Activated CD4-positive, alpha-beta T cell treated with anti-CD3 and anti-CD28 coated beads, Interleukin-2, amount 50 U/mL, for 1 hour (primary cell): ENCODE results near the gene CDH22.

ENCODE experiments used
- DNase-seq: peaks from one replicate; pipeline ENCODE4 v3.0.0-alpha.2; 2020

CDH22 gene

GRCh38 chr20:46308258-46309157 is at the start of gene CDH22:
CDH22 (minus strand) TSS chr20:46308498; CDS start chr20:46251294, 57,204 bp downstream.
- DNase-seq, result peak; percentile 26

GRCh38 chr20:46357030-46357514 is 48.8 kb upstream of the CDH22 start:
- DNase-seq, result no peak

- no peak for DNase-seq
Measured at GRCh38 chr20:46356195-46357029, 48.1 kb upstream of the CDH22 start.

GRCh38 chr20:46355778-46356177 is 47.5 kb upstream of the CDH22 start:
- no peak for DNase-seq

- no peak for DNase-seq
Measured at GRCh38 chr20:46354920-46355654, 46.8 kb upstream of the CDH22 start.

- DNase-seq, result no peak
Measured at GRCh38 chr20:46354207-46354555, 45.9 kb upstream of the CDH22 start.

- no peak for DNase-seq
Measured at GRCh38 chr20:46353500-46354206, 45.4 kb upstream of the CDH22 start.

- no peak for DNase-seq
Measured at GRCh38 chr20:46352370-46352938, 44.2 kb upstream of the CDH22 start.

GRCh38 chr20:46351357-46352058 is 43.2 kb upstream of the CDH22 start:
- no peak for DNase-seq

- no peak for DNase-seq
Measured at GRCh38 chr20:46350986-46351267, 42.6 kb upstream of the CDH22 start.

GRCh38 chr20:46350201-46350985 is 42.1 kb upstream of the CDH22 start:
- no peak for DNase-seq

GRCh38 chr20:46349742-46350056 is 41.4 kb upstream of the CDH22 start:
- no peak for DNase-seq

GRCh38 chr20:46349035-46349741 is 40.9 kb upstream of the CDH22 start:
- DNase-seq, result peak; percentile 54

- no peak for DNase-seq
Measured at GRCh38 chr20:46347841-46348803, 39.8 kb upstream of the CDH22 start.

GRCh38 chr20:46346770-46347169 is 38.5 kb upstream of the CDH22 start:
- no peak for DNase-seq

- DNase-seq, result no peak
Measured at GRCh38 chr20:46344488-46345162, 36.3 kb upstream of the CDH22 start.

- no peak for DNase-seq
Measured at GRCh38 chr20:46343975-46344357, 35.7 kb upstream of the CDH22 start.

GRCh38 chr20:46343348-46343974 is 35.2 kb upstream of the CDH22 start:
- DNase-seq, result no peak
